ENCODE data around the gene CIAO1. TPM values are rescaled to one million over a fixed set of nuclear protein-coding genes. Genes with fewer than 3 reads are reported as not detected.
A peak's percentile ranks its signal among the peaks of the same experiment; 100 is the strongest.

The CIAO1 gene
- total and polyA plus RNA-seq, 8 donors, result 59.8 to 72.8 (median 63.2) TPM

- no peaks in the 10 kb centered on the region for H3K27me3 ChIP-seq
- ATAC-seq (no peak), DNase-seq (peak in 1 of 4 donors; percentile 31)
- H3K4me1 ChIP-seq, result peaks cover 34 to 68% of the 10 kb centered on the region in 2 donors
- no peaks in the 10 kb centered on the region for H3K9me3 ChIP-seq
- intact Hi-C loops (cut with DNase I), result loop anchor here in 1 of 2 donors (5.0 kb wide), 1 partner anchor 63 kb away; no protein-coding TSS in a partner anchor
- peak overlapping the region; percentile 91 to 99 for H3K4me3 ChIP-seq
- H3K36me3 ChIP-seq, result peaks cover 0 to 48% of the 10 kb centered on the region in 2 donors
- TF ChIP-seq, protein P1, sequence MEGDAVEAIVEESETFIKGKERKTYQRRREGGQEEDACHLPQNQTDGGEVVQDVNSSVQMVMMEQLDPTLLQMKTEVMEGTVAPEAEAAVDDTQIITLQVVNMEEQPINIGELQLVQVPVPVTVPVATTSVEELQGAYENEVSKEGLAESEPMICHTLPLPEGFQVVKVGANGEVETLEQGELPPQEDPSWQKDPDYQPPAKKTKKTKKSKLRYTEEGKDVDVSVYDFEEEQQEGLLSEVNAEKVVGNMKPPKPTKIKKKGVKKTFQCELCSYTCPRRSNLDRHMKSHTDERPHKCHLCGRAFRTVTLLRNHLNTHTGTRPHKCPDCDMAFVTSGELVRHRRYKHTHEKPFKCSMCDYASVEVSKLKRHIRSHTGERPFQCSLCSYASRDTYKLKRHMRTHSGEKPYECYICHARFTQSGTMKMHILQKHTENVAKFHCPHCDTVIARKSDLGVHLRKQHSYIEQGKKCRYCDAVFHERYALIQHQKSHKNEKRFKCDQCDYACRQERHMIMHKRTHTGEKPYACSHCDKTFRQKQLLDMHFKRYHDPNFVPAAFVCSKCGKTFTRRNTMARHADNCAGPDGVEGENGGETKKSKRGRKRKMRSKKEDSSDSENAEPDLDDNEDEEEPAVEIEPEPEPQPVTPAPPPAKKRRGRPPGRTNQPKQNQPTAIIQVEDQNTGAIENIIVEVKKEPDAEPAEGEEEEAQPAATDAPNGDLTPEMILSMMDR (IDR thresholded peaks at IDR 0.05), result no peak
- H3K27ac ChIP-seq, result peak overlapping the region in 1 of 2 donors; percentile 93
These were observed 1.2 kb upstream of the CIAO1 start for GRCh38 chr2:96264656-96265348.

DNA sequence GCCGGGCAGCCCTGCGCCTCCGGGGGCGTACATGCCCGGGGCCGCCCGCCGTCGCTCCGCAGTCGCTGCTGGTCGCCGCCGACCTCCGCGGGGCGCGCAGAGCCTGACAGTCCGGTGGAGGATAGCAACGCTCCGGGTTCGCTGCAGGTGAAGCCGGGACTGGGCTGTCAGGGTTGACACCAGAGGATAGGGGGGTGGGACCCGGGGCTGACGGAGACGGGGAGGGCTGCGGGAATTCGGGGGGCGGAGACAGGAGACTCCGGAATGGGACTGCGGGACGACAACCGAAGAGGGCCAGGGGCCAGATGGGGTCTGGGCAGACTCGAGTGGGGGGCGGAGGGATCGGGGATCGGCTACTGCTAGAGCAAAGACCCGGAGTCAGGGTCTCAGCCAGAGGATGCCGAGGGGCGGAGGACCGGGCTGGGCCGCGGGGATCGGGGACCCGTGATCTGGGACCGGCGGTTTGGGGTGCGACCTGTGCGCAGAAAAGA lies 631 bp upstream of the CIAO1 start:
- TF ChIP-seq, protein P1 (IDR thresholded peaks at IDR 0.05), result no peak
- intact Hi-C loops (cut with DNase I), result loop anchor here in 1 of 2 donors (5.0 kb wide), 1 partner anchor 63 kb away; no protein-coding TSS in a partner anchor
- Histone ChIP-seq H3K4me3 (peak overlapping the region; percentile 91 to 99), H3K27ac (peak overlapping the region in 1 of 2 donors; percentile 93), H3K4me1 (peaks cover 28 to 62% of the 10 kb centered on the region in 2 donors), H3K9me3 (no peaks in the 10 kb centered on the region), H3K36me3 (peaks cover 0 to 50% of the 10 kb centered on the region in 2 donors), H3K27me3 (no peaks in the 10 kb centered on the region)
- ATAC-seq (peak; percentile 22), DNase-seq (peak in 3 of 4 donors; percentile 36 to 89 (median 71))

GRCh38 chr2:96267159-96267971 lies 1.3 kb downstream of the CIAO1 start:
- Histone ChIP-seq H3K36me3 (peaks cover 0 to 63% of the 10 kb centered on the region in 2 donors), H3K27me3 (no peaks in the 10 kb centered on the region), H3K27ac (no peak overlapping the region), H3K4me1 (peaks cover 19 to 42% of the 10 kb centered on the region in 2 donors), H3K9me3 (no peaks in the 10 kb centered on the region), H3K4me3 (peak overlapping the region in 1 of 2 donors; percentile 91)
- DNase-seq, result peak in 1 of 4 donors; percentile 84
- TF ChIP-seq, protein P1 (IDR thresholded peaks at IDR 0.05), result no peak
- ATAC-seq, result no peak
- intact Hi-C loops (cut with DNase I), result loop anchor here in 1 of 2 donors (5.0 kb wide), 1 partner anchor 65 kb away; no protein-coding TSS in a partner anchor

- TF ChIP-seq, protein P1 (IDR thresholded peaks at IDR 0.05), result no peak
- no peak overlapping the region for H3K27ac ChIP-seq
- H3K4me3 ChIP-seq, result no peak overlapping the region
- no peaks in the 10 kb centered on the region for H3K9me3 ChIP-seq
- no peaks in the 10 kb centered on the region for H3K27me3 ChIP-seq
- intact Hi-C loops (cut with DNase I), result no loop called here
- H3K4me1 ChIP-seq, result peaks cover 3 to 9% of the 10 kb centered on the region in 2 donors
- DNase-seq (no peak), ATAC-seq (no peak)
- H3K36me3 ChIP-seq, result peaks cover 0 to 96% of the 10 kb centered on the region in 2 donors
These were observed 6.0 kb downstream of the CIAO1 start for GRCh38 chr2:96271995-96272394.

Measured in left lung (tissue), 10 donors.